NCI-H226 (cell line): ENCODE measurements around the gene PLXNA1.

Experiments
- DNase-seq: peaks from one replicate; pipeline ENCODE4 v3.0.0-alpha.2; 2015

PLXNA1 gene

GRCh38 chr3:127026036-127026435 lies 43.1 kb downstream of the PLXNA1 start:
- DNase-seq = no peak

- no peak for DNase-seq
Measured at GRCh38 chr3:127026661-127027060, 43.7 kb downstream of the PLXNA1 start.

- DNase-seq = no peak
Measured at GRCh38 chr3:127027061-127027735, 44.3 kb downstream of the PLXNA1 start.

GRCh38 chr3:127027811-127028548 lies 45.1 kb downstream of the PLXNA1 start:
- DNase-seq = no peak

- DNase-seq = no peak
Measured at GRCh38 chr3:127028781-127029657, 46.1 kb downstream of the PLXNA1 start.

GRCh38 chr3:127029658-127030507 lies 47.0 kb downstream of the PLXNA1 start:
- DNase-seq = no peak

GRCh38 chr3:127030508-127031412 lies 47.8 kb downstream of the PLXNA1 start:
- no peak for DNase-seq

GRCh38 chr3:127031413-127031810 lies 48.5 kb downstream of the PLXNA1 start:
- DNase-seq = no peak

GRCh38 chr3:127031845-127032244 lies 48.9 kb downstream of the PLXNA1 start:
- DNase-seq = no peak

- DNase-seq = no peak
Measured at GRCh38 chr3:127032296-127032990, 49.5 kb downstream of the PLXNA1 start.
